ENCODE results near the gene VPS13C.

The VPS13C gene

DNA sequence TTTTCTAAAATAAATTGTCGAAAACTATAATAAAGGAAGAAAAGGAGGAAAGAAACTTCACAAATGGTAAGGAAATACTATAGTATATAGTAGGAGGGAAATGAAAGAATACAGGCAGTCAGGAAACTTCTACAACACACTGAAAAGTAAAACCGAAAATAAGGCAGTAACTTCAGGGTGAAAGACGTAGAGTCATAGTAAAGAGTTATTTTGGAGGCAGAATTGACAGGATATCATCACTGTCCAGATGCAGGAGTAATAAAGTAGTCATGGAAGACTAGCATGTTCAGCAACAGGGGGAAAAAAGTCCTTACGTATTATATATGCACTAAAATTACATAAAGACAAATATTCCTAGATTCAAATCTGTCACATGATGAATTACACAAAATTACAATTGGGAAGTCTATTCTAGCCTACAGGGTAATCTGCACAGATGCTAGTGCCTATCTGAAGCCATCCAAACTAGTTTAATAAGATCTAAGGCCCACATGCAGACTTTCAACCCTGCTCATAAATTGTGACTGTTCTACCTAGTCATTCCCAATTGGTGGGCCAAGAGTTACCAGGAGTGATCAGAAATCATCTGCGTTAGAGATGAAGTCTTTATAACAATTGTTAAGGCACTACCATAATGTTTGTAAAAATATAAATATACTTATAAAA, 14.0 kb downstream of the VPS13C start:
- no peak for TF ChIP-seq SIN3A (IDR thresholded peaks at IDR 0.05; ENCODE audit: borderline replicate concordance, insufficient read depth, low read length)
- TF ChIP-seq FOXP2 (optimal IDR thresholded peaks at IDR 0.05; ENCODE audit: borderline replicate concordance, extremely low read depth, extremely low read length, insufficient read depth): no peak
- TF ChIP-seq, protein P1, sequence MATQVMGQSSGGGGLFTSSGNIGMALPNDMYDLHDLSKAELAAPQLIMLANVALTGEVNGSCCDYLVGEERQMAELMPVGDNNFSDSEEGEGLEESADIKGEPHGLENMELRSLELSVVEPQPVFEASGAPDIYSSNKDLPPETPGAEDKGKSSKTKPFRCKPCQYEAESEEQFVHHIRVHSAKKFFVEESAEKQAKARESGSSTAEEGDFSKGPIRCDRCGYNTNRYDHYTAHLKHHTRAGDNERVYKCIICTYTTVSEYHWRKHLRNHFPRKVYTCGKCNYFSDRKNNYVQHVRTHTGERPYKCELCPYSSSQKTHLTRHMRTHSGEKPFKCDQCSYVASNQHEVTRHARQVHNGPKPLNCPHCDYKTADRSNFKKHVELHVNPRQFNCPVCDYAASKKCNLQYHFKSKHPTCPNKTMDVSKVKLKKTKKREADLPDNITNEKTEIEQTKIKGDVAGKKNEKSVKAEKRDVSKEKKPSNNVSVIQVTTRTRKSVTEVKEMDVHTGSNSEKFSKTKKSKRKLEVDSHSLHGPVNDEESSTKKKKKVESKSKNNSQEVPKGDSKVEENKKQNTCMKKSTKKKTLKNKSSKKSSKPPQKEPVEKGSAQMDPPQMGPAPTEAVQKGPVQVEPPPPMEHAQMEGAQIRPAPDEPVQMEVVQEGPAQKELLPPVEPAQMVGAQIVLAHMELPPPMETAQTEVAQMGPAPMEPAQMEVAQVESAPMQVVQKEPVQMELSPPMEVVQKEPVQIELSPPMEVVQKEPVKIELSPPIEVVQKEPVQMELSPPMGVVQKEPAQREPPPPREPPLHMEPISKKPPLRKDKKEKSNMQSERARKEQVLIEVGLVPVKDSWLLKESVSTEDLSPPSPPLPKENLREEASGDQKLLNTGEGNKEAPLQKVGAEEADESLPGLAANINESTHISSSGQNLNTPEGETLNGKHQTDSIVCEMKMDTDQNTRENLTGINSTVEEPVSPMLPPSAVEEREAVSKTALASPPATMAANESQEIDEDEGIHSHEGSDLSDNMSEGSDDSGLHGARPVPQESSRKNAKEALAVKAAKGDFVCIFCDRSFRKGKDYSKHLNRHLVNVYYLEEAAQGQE (IDR thresholded peaks at IDR 0.05; ENCODE audit: insufficient read depth in 1 of 2, low read depth in 2 of 2, low read length in 2 of 2): no peak
- TF ChIP-seq TAF1 (IDR thresholded peaks at IDR 0.05; ENCODE audit: borderline replicate concordance, insufficient read depth, low read length): no peak
- TF ChIP-seq POLR2AphosphoS5 (IDR thresholded peaks at IDR 0.05; ENCODE audit: low read depth, low read length): no peak

DNA sequence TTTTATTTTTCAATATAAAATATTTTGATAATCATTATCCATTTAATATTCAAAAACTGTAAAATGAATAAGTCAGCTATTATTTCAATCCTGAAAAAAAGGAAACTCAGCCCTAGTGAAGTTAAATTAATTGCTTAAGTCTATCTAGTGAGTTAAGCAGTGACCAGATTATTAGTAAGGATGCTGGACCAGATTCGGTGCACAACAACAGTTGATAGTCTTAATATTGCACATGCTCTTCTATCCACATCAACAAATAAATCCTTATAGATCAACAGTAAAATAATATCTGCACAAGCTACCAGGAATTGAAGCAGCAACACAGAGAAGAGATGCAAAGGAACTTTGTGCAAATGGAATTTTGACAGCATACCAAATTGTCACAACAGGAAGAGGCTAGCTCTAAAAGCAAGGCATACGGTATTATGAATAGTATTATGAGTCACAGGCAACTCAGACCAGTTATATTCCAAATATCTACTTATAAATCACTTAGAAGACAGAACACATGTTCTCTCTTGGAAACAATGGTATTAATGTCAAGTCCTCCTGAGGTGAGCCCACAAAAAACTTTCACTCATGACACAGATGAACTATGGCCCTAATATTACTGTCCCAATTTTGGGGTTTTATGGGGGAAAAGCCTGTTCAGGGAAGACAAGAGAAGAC, 24.9 kb downstream of the VPS13C start:
- TF ChIP-seq POLR2AphosphoS5 (IDR thresholded peaks at IDR 0.05; ENCODE audit: low read depth, low read length): no peak

DNA sequence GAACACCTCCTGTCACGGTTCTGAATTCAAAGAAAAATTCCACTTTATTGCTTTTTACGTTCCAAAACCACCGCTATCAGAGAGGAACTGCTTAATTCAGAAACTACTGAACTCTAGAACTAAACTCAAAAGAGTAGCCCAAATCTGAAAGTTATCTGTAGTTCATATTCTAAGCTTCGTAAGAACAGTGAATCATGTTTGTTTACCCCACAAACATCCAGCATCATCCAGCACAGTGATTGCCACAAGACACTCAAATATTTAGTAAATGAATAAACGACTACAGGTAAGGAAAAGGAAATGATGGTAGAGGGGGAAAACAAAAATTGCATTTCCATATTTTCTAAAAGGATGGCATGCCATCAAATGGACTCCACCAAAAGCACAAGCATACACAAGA, 32.3 kb downstream of the VPS13C start:
- TF ChIP-seq TAF1 (IDR thresholded peaks at IDR 0.05; ENCODE audit: borderline replicate concordance, insufficient read depth, low read length) (no peak), SIN3A (IDR thresholded peaks at IDR 0.05; ENCODE audit: borderline replicate concordance, insufficient read depth, low read length) (no peak), POLR2AphosphoS5 (IDR thresholded peaks at IDR 0.05; ENCODE audit: low read depth, low read length) (no peak), FOXP2 (optimal IDR thresholded peaks at IDR 0.05; ENCODE audit: borderline replicate concordance, extremely low read depth, extremely low read length, insufficient read depth) (no peak)
- TF ChIP-seq, protein P1 (IDR thresholded peaks at IDR 0.05; ENCODE audit: insufficient read depth in 1 of 2, low read depth in 2 of 2, low read length in 2 of 2): no peak

DNA sequence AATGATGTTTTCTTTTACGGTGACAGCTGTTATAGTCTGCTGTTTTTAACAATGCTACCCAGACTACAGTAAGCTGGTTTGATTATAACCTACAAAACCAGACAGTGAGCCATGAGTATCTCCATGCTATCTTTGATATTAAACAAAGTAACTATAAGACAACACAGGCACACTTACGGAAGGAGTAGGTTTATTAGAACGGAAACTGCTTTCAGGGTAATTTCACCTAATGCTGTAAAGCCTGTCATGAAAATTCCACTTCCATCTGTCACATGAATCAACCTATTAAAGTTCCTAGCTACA, 33.0 kb downstream of the VPS13C start:
- TF ChIP-seq POLR2AphosphoS5 (IDR thresholded peaks at IDR 0.05; ENCODE audit: low read depth, low read length) (no peak), SIN3A (IDR thresholded peaks at IDR 0.05; ENCODE audit: borderline replicate concordance, insufficient read depth, low read length) (no peak), TAF1 (IDR thresholded peaks at IDR 0.05; ENCODE audit: borderline replicate concordance, insufficient read depth, low read length) (no peak), FOXP2 (optimal IDR thresholded peaks at IDR 0.05; ENCODE audit: borderline replicate concordance, extremely low read depth, extremely low read length, insufficient read depth) (no peak)
- TF ChIP-seq, protein P1 (IDR thresholded peaks at IDR 0.05; ENCODE audit: insufficient read depth in 1 of 2, low read depth in 2 of 2, low read length in 2 of 2): no peak

DNA sequence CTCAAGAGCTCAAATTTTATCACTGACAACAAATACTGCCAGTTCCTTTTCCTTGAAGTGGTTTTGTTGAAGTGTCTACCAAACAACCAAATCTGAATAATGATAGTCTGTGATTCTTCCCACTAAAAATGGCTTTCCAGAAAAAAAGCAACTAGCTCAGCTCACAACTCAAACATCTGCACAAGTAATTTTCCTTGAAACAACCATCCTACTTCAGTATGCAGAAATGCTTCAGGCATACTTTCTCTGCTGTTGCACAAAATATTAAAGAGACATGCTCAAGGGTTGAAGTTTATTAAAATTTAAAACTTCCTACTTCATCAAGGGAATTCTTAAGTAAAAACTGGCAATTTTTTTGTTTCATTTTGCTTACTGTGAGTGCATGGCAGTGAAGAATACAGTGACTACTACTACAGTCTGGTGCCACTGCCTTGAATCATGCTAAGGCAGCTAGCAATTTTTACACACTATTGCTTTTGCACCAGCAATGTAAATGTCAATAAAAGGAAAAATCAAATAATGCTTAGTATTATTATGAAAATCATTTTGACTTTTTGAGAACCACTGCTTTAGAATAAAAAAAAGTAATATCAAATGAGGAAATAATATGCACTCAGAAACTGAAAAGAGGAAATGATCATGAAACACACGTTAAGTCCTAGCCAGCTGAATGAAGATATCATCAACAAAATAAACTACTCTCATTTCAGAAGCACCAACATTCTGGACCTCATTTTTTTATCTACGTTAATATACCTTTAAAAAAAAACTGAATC, 33.6 kb downstream of the VPS13C start:
- TF ChIP-seq, protein P1 (IDR thresholded peaks at IDR 0.05; ENCODE audit: insufficient read depth in 1 of 2, low read depth in 2 of 2, low read length in 2 of 2): no peak
- TF ChIP-seq TAF1 (IDR thresholded peaks at IDR 0.05; ENCODE audit: borderline replicate concordance, insufficient read depth, low read length): no peak
- TF ChIP-seq FOXP2 (optimal IDR thresholded peaks at IDR 0.05; ENCODE audit: borderline replicate concordance, extremely low read depth, extremely low read length, insufficient read depth): no peak
- no peak for TF ChIP-seq POLR2AphosphoS5 (IDR thresholded peaks at IDR 0.05; ENCODE audit: low read depth, low read length)
- no peak for TF ChIP-seq SIN3A (IDR thresholded peaks at IDR 0.05; ENCODE audit: borderline replicate concordance, insufficient read depth, low read length)

All from PFSK-1 (cell line).